GM10248 (cell line): ENCODE results near the gene PRDM4.

Experiments used
- CTCF ChIA-PET: fragments of 300-600 bp; sonication (Branson Sonifier 250); formaldehyde crosslinking; extraction: SDS; loops from one replicate; lab custom pipeline; 2021; ENCODE audit warnings: antibody characterized with exemption; lab: Yijun Ruan, JAX
- POLR2A ChIA-PET: fragments of 350-650 bp; sonication (Branson Sonifier 250); formaldehyde crosslinking; extraction: SDS; loops from one replicate; lab custom pipeline; 2020; ENCODE audit warnings: antibody characterized with exemption; lab: Yijun Ruan, JAX
- DNase-seq: peaks from one replicate; pipeline ENCODE4 v3.0.0; 2012; ENCODE audit errors: extremely low spot score
- TF ChIP-seq, protein P1 (sequence below): IDR thresholded peaks from 2 replicates; pipeline ENCODE4 v1.5.1; 2012; ENCODE audit warnings: mild to moderate bottlenecking, low read depth; ENCODE audit errors: extremely low read depth, missing control alignments, control extremely low read depth

PRDM4 gene

DNA sequence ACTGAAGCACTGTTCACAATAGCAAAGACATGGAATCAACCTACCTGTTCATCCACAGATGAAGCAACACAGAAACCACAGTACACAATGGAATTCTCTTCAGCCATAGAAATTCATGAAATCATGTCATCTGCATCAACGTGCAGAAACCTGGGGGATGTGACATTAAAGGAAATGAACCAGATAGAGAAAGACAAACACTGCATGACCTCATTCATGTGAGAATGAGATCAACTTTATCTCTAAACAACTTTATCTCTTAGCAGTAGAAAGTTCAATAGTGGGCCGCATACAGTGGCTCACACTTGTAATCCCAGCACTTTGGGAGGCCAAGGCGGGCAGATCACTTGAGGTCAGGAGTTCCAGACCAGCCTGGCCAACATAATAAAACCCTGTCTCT lies 33.5 kb upstream of the PRDM4 start:
- TF ChIP-seq, protein P1, sequence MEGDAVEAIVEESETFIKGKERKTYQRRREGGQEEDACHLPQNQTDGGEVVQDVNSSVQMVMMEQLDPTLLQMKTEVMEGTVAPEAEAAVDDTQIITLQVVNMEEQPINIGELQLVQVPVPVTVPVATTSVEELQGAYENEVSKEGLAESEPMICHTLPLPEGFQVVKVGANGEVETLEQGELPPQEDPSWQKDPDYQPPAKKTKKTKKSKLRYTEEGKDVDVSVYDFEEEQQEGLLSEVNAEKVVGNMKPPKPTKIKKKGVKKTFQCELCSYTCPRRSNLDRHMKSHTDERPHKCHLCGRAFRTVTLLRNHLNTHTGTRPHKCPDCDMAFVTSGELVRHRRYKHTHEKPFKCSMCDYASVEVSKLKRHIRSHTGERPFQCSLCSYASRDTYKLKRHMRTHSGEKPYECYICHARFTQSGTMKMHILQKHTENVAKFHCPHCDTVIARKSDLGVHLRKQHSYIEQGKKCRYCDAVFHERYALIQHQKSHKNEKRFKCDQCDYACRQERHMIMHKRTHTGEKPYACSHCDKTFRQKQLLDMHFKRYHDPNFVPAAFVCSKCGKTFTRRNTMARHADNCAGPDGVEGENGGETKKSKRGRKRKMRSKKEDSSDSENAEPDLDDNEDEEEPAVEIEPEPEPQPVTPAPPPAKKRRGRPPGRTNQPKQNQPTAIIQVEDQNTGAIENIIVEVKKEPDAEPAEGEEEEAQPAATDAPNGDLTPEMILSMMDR, result no peak
- no peak for DNase-seq
- CTCF ChIA-PET, result interaction anchor here (1.3 kb wide), 1 partner anchor 10 kb away, joined by 4 read pairs; no protein-coding TSS in a partner anchor
- POLR2A ChIA-PET, result no interaction called here

DNA sequence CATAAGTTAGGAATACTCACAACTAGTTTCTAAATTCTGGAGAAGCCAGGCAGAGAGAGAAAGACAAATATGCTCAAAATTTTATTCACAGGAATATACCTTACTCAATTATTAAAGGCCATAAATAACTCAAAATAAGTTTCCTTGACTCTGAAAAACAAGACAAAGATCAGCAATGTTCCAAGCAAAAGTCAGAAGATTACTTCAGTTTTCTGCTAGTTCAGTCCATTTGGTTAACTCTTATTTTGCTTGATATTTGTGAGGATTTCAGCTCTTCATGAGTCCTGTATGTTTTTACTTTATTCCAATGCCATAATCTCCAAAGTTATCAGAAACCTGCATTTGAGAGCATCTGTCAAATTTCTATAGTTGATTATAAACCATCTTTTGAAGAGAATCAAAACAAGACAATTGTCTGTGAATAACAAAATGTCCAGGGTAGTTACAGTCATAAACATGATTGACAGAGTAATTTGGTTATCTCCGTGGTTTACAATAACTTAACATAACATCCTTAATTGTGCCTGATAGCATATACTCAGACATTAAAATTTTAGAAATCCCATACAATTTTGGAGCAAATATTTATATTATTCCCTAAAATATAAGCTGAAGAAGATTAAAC lies 30.6 kb upstream of the PRDM4 start:
- TF ChIP-seq, protein P1, result no peak
- CTCF ChIA-PET, result no interaction called here
- no peak for DNase-seq
- POLR2A ChIA-PET, result no interaction called here

DNA sequence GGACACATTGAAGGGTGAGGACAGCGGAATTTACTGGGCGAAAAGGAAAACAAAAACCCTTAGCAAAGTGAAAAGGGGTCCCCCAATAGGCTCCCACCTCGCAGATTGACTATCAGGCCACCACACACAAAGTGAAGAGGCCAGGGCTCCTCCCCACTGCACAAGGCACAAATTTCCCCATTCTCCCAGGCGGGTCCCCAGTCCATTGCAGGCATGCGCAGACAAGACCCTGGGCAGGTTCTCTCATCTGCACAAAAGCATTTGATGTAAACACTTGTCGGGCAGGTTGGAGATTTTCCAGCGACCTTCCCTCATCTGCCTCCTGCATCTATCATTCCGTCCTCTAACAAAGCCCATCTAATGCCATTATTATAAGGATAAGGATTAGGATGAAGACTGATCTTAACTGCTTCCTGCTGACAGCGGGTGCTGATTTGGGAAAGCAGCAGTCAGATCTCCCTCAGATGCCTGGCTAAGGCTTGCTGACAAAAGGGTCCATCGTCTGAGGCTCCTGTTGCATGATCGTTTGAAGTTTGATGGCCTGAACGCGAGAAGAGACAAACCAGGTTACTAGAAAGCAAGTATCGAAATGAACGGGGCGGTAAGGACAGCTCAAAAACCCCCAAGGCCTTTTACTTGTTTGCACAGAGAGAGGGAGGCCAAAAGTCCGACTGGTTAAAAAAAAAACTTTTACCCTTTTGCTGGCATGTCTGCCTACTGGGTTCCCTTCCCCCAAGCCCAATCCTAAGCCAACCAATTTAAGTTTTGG lies 27.9 kb upstream of the PRDM4 start:
- DNase-seq, result no peak
- POLR2A ChIA-PET, result no interaction called here
- CTCF ChIA-PET, result interaction anchor here (1.0 kb wide), 1 partner anchor 20 kb away, joined by 3 read pairs; no protein-coding TSS in a partner anchor
- TF ChIP-seq, protein P1, result no peak

DNA sequence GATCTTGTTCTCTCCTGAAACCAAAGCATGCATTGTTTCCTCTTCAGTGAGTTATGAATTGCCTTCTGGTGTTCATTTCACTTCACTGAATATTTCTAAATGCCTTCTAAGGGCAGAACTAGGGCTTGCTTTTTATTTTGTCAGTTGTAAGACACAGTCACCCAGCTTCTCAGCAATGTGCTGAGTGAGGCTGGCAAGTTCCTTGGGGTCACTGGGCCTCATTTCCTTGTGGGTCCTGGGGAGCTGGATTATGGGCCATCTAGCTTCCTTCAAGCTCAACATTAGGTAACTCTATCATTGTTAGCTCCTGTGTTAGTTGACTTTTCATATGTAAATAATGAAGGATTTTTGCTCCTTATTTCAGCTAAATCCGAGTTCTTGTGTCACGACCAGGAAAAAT lies 27.3 kb upstream of the PRDM4 start:
- TF ChIP-seq, protein P1, result no peak
- no peak for DNase-seq
- ChIA-PET POLR2A (no interaction called here), CTCF (interaction anchor here (1.0 kb wide), 1 partner anchor 20 kb away, joined by 3 read pairs; no protein-coding TSS in a partner anchor)

DNA sequence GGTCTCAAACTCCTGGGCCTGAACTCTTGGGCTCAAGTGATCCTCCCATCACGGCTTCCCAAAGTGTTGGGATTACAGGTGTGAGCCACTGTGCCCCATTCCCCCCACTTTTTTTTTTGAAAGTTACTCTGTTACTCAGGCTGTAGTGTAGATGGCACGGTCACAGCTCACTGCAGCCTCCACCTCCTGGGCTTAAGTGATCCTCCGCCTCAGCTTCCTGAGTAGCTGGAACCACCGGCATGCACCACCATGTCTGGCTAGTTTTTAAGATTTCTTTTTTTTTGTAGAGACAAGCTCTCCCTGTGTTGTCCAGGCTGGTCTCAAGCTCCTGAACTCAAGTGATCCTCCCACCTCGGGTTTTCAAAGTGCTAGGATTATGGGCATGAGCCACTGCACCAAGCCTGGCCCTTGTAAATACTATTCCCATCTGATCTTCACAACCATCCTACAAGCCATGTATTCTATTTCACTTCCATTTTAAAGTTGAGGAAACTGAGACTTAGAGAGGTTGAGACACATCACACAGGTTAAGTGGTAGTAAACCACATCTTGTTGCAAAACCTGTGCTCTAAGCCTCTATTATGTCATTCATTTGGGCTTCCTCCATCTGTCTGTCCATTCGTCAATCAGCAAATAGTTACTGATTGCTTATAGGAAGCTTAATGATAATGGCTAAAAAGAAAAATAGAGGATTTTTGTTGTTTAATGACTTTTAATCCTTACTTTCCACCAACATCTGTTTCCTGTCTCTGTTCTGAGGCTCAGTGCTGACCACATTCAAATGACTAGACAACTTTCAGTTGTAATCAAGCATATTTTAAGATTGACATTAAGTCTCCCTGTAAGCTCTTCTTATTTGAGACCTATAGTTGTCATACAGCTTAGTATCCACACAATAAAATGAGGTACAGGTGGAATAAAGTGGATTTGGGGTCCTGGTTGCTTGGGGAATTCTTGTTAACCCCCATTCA lies 22.8 kb upstream of the PRDM4 start:
- TF ChIP-seq, protein P1, result no peak
- POLR2A ChIA-PET, result no interaction called here
- CTCF ChIA-PET, result interaction anchor here (0.9 to 1.8 kb wide), 5 partner anchors 12 to 135 kb away, joined by 3 to 4 read pairs (median 3); no protein-coding TSS in a partner anchor
- DNase-seq, result no peak

DNA sequence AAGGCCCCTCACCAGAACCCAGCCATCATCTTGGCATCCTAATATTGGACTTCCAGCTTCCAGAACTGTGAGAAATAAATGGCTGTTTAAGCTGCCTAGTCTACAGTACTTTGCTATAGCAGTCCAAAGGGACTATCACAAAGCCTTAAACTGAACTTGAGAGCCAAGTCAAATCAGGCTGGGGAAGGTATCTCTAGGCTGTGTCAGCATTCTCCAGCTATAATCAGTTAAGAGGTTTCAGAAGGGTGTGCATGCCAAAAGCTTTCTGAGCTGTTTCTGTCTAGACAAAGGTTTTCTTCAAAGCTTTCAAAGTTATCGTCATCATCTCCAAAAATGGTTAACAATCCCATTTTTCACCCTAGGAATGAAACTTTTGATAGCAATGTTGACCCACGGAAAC lies 21.1 kb upstream of the PRDM4 start:
- TF ChIP-seq, protein P1, result no peak
- CTCF ChIA-PET, result interaction anchor here (0.7 to 1.2 kb wide), 2 partner anchors 98 to 111 kb away, joined by 3 read pairs; no protein-coding TSS in a partner anchor
- POLR2A ChIA-PET, result no interaction called here
- DNase-seq, result no peak
